GM12801 (cell line): ENCODE results near the gene LOXL3.

Source experiments
- TF ChIP-seq, protein P1 (sequence below): IDR thresholded peaks from one replicate; pipeline ENCODE4 v1.5.1; 2011; ENCODE audit warnings: control low read depth; ENCODE audit not compliant: insufficient read length; ENCODE audit errors: extremely low read depth

Gene LOXL3

DNA sequence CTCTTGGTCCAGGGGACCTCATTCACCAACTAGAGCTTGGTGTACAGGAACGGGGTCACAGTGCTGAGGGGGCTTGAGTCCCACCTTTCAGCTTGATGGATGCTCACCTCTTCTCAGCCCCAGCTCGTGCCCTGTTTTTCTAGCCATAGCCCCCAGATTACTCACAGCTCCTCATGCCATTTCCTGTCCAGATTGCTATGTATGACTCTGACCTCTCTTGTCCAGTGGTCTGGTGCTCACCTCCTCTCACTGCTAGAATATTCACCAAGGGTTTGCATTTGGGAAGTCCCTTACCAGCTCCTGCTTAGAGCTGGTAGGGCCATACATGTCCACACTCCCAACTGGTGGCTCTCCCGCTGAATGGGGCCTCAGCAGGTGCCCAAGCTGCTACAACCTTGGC lies 60.2 kb downstream of the LOXL3 start:
- TF ChIP-seq, protein P1, sequence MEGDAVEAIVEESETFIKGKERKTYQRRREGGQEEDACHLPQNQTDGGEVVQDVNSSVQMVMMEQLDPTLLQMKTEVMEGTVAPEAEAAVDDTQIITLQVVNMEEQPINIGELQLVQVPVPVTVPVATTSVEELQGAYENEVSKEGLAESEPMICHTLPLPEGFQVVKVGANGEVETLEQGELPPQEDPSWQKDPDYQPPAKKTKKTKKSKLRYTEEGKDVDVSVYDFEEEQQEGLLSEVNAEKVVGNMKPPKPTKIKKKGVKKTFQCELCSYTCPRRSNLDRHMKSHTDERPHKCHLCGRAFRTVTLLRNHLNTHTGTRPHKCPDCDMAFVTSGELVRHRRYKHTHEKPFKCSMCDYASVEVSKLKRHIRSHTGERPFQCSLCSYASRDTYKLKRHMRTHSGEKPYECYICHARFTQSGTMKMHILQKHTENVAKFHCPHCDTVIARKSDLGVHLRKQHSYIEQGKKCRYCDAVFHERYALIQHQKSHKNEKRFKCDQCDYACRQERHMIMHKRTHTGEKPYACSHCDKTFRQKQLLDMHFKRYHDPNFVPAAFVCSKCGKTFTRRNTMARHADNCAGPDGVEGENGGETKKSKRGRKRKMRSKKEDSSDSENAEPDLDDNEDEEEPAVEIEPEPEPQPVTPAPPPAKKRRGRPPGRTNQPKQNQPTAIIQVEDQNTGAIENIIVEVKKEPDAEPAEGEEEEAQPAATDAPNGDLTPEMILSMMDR = no peak

DNA sequence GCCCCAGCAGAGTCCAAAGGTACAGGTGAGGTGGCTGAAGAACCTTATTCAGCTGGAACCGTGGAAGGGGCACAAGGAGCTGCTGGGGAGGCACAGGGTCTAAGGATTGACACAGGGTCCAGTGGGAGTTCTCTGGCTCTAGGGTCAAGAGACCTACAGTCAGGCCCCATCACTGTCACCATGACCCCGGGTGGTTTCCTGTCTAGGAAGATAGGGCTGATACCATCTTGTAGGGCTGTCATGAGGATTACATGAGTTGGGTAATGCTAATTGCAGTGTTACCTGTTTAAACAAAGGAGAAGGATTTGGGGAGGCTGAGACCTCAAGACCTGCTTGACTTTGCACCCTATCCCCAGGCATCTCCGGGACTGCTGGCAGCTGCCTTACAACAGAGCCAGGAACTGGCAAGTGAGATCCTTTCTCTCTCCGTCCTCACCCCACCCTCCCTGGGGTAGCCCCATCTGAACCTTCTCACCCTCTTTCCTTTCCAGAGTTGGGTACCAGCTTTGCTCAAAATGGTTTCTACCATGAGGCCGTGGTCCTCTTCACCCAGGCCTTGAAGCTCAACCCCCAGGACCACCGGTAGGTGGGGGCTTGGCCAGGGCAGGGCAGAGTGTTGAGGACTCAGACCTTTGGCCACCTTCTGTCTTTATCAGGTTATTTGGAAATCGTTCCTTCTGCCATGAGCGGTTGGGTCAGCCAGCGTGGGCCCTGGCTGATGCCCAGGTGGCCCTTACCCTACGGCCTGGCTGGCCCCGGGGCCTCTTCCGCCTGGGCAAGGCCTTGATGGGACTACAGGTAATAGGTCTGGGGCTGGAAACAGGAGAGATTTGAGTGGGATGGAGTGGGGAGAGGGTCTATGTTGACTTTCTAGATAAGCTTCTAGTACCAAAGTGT lies 61.8 kb downstream of the LOXL3 start:
- TF ChIP-seq, protein P1 = no peak

- TF ChIP-seq, protein P1 = no peak
Measured at GRCh38 chr2:74489906-74490305, 63.8 kb downstream of the LOXL3 start.

DNA sequence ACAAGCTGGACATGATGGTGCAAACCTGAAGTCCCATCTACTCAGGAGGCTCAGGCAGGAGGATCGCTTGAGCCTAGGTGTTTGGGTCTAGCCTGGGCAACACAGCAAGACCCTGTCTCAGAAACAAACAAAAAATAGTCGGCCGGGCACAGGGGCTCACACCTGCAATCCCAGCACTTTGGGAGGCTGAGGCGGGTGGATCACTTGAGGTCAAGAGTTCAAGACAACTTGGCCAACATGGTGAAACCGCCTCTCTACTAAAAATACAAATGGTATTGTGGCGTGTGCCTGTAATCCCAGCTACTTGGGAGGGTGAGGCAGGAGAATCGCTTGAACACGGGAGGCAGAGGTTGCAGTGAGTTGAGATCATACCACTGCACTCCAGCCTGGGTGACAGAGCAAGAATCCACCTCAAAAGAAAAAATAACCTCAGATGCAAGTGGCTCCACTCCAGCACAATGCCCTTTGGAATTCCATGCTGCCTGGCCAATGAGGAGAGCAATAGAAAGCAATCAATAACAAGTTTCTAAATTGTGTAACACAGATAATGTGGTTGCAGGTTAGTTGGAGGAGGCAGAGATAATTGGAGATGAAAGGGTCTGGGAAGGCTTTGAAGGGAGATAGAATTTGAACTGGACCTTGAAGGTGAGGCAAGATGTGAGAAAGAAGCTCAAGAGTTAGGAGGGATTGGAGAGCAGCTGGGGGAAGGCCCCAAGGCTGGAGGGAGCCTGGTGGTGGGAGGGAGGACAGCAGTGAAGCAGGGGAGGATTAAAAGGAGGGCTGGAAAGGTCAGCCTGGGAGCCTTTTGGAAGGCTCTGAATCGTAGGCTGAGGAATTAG lies 64.9 kb downstream of the LOXL3 start:
- TF ChIP-seq, protein P1 = no peak

DNA sequence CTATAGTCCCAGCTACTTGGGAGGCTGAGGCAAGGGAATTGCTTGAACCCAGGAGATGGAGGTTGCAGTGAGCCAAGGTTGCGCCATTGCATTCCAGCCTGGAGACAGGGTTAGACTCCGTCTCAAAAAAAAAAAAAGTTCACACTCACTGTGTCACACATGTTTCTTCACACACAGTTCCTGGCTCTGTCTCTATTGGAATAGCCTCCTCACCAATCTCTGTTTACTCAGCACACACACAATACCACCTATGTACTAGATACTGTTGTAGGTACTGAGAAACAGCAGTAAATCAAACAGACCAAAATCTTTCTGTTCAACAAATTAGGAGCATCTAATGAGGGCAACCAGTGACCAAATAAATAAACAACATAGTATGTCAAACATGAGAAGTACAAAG lies 67.6 kb downstream of the LOXL3 start:
- TF ChIP-seq, protein P1 = no peak

DNA sequence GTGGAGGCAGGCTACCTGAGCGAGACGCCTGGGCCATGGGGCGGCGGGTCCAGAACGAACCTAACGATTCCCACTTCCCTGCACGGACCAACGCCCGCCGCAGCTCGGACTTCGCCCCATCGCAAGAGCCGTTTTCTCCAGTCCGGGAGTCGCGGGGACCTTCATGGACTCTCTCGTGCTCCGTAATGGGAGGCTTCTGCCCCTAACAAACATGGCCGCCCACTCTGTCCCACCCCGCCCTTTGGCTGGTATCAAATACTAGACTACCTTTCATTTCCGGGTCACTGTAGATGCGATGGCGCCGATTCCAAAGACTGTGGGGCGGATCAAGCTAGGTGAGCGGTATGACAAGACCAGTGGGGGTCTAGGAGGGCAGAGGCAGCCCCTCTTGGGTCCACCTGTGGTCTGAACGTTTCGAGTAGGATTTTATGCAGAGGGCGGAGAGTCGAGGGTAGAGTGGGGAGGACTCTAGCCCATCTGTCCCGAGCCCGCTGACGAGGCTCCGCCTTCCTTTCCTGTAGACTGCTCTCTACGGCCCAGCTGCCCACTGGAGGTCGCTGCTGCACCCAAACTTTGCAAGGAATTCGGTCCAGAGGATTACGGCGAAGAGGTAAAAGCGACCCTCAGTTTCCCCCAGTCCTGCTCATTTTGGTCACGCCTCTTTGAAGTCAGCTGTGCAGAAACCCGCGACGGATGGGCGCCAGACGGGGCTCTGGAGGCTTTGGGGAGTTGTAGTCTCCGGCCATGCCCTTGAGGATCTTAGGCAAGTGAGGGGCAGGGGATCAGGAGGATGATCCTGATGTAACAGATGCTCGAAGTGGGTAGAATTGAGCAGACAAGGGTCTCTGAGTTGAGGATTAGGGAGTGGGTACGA lies 70.7 kb downstream of the LOXL3 start, which contains the start of the genes CCDC142 and TTC31:
Gene CCDC142, minus strand, starts transcription at position 198 of the 874 bp plus-strand sequence. Its CDS starts 161 bp downstream, at position 37.
Gene TTC31, plus strand, starts transcription at position 281 of the 874 bp plus-strand sequence. Its CDS starts 15 bp downstream, at position 296.
- TF ChIP-seq, protein P1 = peak; percentile 48
